ENCODE data around the gene ITPK1. TPM values are rescaled to one million over a fixed set of nuclear protein-coding genes. Genes with fewer than 3 reads are reported as not detected.

ITPK1 gene
- total and polyA plus RNA-seq, 10 of the 15 experiments (the other 5 are each of a cell fraction or from before 2014, with no cell fraction given) = 1.3 to 73.2 (median 27.0) TPM

GRCh38 chr14:93040443-93040842 is 75.3 kb downstream of the ITPK1 start (continued):
- TF ChIP-seq, protein P1, sequence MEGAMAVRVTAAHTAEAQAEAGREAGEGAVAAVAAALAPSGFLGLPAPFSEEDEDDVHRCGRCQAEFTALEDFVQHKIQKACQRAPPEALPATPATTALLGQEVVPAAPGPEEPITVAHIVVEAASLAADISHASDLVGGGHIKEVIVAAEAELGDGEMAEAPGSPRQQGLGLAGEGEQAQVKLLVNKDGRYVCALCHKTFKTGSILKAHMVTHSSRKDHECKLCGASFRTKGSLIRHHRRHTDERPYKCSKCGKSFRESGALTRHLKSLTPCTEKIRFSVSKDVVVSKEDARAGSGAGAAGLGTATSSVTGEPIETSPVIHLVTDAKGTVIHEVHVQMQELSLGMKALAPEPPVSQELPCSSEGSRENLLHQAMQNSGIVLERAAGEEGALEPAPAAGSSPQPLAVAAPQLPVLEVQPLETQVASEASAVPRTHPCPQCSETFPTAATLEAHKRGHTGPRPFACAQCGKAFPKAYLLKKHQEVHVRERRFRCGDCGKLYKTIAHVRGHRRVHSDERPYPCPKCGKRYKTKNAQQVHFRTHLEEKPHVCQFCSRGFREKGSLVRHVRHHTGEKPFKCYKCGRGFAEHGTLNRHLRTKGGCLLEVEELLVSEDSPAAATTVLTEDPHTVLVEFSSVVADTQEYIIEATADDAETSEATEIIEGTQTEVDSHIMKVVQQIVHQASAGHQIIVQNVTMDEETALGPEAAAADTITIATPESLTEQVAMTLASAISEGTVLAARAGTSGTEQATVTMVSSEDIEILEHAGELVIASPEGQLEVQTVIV (IDR thresholded peaks at IDR 0.05; ENCODE audit: borderline replicate concordance, partially characterized antibody) = no peak
- TF ChIP-seq TBL1XR1 (IDR thresholded peaks at IDR 0.05; ENCODE audit: low read depth, low read length) = no peak
- no peak for TF ChIP-seq PAX8 (IDR thresholded peaks at IDR 0.05)
- no peak for TF ChIP-seq IRF4 (IDR thresholded peaks at IDR 0.05; ENCODE audit: low read depth, low read length)
- TF ChIP-seq BCL3 (IDR thresholded peaks at IDR 0.05; ENCODE audit: borderline replicate concordance, insufficient read depth, low read depth, low read length, poor library complexity, severe bottlenecking) = no peak
- no peak for TF ChIP-seq CBFB (IDR thresholded peaks at IDR 0.05; ENCODE audit: low read depth)

- no TSS peak for BruUV-seq (replicated peaks)
- peaks cover 0 to 5% of the 10 kb centered on the region in 2 experiments; a peak in 2 of 4 replicates for H3K36me3 ChIP-seq (ENCODE audit: control insufficient read depth in 2 of 2, insufficient read depth in 2 of 2, low read length in 1 of 2)
- no peaks in the 10 kb centered on the region for H4K20me1 ChIP-seq (ENCODE audit: control insufficient read depth, insufficient read depth)
- no peak overlapping the region for H3K4me3 ChIP-seq
- WGBS (ENCODE audit: insufficient coverage, insufficient replicate concordance, low lambda C conversion rate, missing lambda C conversion rate) = 93% methylated on average over 11 of the region's 11 CpGs
- DNase-seq (ENCODE audit: low read depth, low spot score) (no peak), ATAC-seq (no peak), FAIRE-seq (no peak)
- intact Hi-C loops (cut with micrococcal nuclease; ENCODE audit: unreplicated experiment) (no loop called here), in situ Hi-C loops (cut with MboI) (no loop called here)
- H3K4me2 ChIP-seq (ENCODE audit: control insufficient read depth, insufficient read depth) = no peak overlapping the region
- no peaks in the 10 kb centered on the region for H3K27me3 ChIP-seq (replicated peaks in 1 of 2; ENCODE audit: control insufficient read depth in 2 of 2, insufficient read depth in 2 of 2, low read length in 1 of 2)
- no peaks in the 10 kb centered on the region for H3K9me3 ChIP-seq (replicated peaks; ENCODE audit: control insufficient read depth, insufficient read depth, low read length)
- ChIA-PET CTCF (interaction anchor here (1.3 to 1.6 kb wide), 4 partner anchors 21 to 74 kb away, joined by 3 to 6 read pairs (median 4); no protein-coding TSS in a partner anchor), SMC1A (ENCODE audit: uncharacterized antibody, unreplicated experiment) (interaction anchor here (1.3 kb wide), 1 partner anchor 74 kb away, joined by 7 read pairs; no protein-coding TSS in a partner anchor), POLR2A (interaction anchor here (1.1 kb wide), 1 partner anchor 20 kb away, joined by 3 read pairs; no protein-coding TSS in a partner anchor), RAD21 (ENCODE audit: unreplicated experiment) (interaction anchor here (1.4 kb wide), 1 partner anchor 74 kb away, joined by 4 read pairs; no protein-coding TSS in a partner anchor)
- H3K79me2 ChIP-seq (ENCODE audit: control insufficient read depth, insufficient read depth, low read length) = peaks cover 12% of the 10 kb centered on the region
- no peak overlapping the region for H3K27ac ChIP-seq (ENCODE audit: control insufficient read depth, insufficient read depth)
- no peak overlapping the region for H3K9ac ChIP-seq (ENCODE audit: control insufficient read depth, insufficient read depth, low read length)
- no peak overlapping the region for H2AFZ ChIP-seq (ENCODE audit: control insufficient read depth, low read depth, low read length)
- peaks cover 42% of the 10 kb centered on the region for H3K4me1 ChIP-seq (ENCODE audit: control insufficient read depth, insufficient read depth, low read length)
- TF ChIP-seq CTCF (IDR thresholded peaks at IDR 0.05 in 2 of 3, conservative IDR thresholded peaks at IDR 0.05 in 1 of 3; ENCODE audit: control insufficient read depth in 2 of 3, extremely low read depth in 1 of 3, insufficient read depth in 1 of 3, low read depth in 3 of 3, low read length in 3 of 3) (no peak), RELB (IDR thresholded peaks at IDR 0.05; ENCODE audit: low read depth) (no peak), ZNF274 (IDR thresholded peaks at IDR 0.05; ENCODE audit: insufficient read depth, insufficient read length) (no peak), BHLHE40 (IDR thresholded peaks at IDR 0.05; ENCODE audit: borderline replicate concordance in 1 of 2, low read depth in 2 of 2, low read length in 1 of 2) (no peak), USF1 (IDR thresholded peaks at IDR 0.05; ENCODE audit: borderline replicate concordance, extremely low read length, insufficient read depth, low read depth, low read length) (no peak), RBBP5 (conservative IDR thresholded peaks at IDR 0.05) (no peak)
These were observed 75.9 kb downstream of the ITPK1 start for GRCh38 chr14:93039649-93040315.

Measured in GM12878 (cell line).